GM19023 (cell line): ENCODE data around the gene SH3D19.
"Not testable (repeated sequence)": the region's sequence is repeated elsewhere in the genome, so short reads cannot be mapped to it uniquely, and the experiment has no call there.

Source experiments
- ATAC-seq: cut with Tn5 transposase; IDR thresholded peaks from one replicate; pipeline ENCODE4 v1.9.1; 2021; ENCODE audit warnings: mild to moderate bottlenecking, moderate library complexity; ENCODE audit not compliant: unreplicated experiment

SH3D19 gene

DNA sequence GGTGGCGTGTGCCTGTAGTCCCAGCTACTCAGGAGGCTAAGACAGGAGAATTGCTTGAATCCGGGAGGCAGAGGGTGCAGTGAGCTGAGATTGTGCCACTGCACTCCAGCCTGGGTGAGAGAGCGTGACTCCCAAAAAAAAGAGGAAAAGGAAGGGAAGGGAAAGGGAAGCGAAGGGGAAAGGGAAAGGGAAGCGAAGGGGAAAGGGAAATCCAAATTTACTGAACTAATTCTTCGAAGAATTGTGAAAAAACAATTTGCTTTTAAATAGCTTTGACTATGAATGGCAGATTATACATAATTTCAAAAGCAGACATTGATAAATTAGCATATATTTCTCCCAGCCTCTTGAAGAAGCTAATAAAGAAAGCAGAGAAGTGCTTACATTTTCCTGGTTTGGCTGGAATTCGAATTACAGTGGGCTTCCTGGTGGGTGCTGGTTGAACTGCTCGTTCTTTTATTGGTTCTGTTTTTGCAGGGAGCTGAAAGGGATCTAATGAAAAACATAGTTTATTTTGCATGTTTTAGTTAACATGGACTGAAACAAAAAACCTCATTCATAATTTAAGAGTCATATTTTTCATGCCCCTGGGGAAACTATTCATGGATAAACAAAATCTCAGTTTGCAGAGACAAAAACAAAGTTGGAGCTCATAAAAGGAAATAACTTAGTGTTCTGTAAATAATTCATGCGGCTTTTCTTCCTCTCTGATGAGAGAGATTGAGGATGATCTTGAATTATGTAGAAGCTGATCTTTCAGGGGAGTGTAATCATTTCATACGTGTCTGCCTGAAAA, 160.0 kb downstream of the SH3D19 start:
- ATAC-seq = no peak

DNA sequence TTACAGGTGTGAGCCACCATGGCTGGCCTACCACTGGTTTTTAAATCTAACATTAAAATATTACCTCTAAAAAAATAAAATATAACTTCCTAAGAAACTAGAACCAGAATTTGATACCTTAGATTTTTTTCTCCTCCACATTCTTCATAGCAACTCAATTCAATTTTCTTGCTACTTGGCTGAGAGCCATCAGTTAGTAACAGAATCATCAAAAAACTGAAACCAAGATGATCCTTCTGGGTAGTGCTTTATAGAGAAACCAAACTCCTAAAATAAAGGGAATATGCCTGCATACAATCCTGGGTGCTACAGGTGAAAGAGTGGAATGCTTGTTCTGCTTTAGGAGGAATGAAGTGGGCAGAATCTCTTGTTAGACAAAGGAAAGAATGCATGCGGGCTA, 161.6 kb downstream of the SH3D19 start:
- no peak for ATAC-seq

DNA sequence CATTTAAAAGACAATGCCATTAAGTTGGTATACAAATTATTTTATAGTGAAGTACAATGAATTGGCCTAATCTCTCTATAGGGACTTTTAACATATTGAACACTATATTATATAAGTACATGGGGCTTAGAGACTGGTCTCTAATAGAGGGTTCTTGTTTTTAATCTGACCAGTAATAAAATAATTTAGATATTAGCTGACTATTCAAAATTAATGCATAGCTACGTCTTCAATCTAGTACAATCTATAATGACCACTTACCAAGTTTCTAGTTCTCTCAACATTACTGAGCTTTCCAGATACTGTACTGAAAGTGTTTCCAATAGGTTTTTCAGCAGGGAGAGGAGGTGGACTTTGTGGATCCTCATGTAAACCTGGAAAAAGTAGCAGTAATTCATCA, 166.4 kb downstream of the SH3D19 start:
- ATAC-seq = no peak

DNA sequence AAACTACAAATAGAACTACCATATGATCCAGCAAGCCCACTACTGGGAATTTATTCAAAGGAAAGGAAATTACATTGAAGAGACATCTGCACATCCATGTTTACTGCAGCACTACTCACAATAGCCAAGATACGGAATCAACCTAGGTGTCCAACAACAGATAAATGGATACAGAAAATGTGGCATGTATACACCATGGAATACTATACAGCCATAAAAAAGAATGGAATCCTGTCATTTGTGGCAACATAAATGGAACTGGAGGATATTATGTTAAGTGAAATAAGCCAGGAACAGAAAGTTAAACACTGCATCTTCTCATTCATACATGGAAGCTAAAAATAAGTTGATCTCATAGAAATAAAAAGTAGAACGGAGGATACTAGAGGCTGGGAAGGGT, 167.9 kb downstream of the SH3D19 start:
- ATAC-seq = no peak

DNA sequence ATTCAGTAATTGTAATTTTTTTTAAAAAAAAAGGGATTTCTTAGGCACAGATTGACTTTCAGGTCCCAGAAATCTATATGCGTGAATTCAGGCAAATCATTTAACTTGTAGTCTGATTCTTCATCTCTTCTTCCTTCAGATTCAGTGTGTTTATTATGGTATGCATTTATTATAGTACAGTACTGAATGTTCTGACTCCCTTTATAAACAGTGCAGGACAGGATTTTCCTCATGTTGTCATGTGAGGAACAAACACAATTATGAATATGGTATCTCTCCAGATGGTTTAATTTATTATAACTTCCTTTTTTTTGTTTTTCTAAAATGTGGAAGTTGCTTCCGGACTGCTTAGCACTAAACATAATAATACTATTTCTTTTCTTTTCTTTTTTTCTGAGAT, 171.8 kb downstream of the SH3D19 start:
- ATAC-seq = no peak

DNA sequence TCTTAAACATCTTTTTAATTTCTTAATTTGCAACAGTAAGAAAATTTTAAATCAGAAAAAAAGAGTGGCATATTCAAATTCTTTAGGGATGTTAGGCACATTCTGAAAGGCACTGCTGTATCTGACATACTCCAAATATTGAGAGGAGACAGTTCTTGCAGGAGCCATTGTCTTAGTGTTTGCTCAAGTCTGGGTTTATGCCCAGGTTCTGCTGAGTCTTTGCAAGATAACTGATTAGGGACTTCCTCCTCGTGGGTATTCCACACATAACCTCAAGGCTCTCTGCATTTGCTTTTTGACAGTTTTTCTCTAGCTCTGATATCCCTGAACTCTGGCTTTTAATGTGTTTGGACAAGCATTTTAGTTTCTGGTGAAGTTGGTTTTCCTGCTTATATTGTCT, 173.4 kb downstream of the SH3D19 start:
- no peak for ATAC-seq

DNA sequence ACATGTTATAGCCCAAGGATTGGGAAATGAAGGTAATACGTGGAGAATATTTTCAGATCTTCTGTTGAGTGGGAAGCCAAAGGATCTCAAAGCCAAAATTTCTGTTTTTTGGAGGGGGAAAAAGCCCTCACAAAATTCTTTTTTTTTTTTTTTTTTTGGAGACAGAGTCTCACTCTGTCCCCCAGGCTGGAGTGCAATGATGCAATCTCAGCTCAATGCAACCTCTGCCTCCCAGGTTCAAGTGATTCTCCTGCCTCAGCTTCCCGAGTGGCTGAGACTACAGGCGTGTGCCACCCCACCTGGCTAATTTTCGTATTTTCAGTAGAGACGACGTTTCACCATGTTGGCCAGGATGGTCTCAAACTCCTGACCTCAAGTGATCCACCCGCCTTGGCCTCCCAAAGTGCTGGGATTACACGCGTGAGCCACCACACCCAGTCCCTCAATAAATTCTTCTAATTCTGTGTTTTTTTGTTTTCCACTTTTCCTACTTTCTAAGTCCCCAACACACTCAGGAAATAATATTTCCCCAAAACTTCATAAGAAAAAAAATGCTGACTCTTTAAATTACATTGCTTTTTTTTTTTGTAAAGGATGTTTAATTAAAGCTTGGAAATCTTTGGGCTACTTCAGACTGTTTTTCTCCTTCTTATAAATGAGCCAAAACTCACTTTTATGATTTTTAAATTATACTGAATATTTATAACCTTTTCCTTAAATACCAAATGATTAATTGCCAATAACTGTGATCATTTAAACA, 174.4 kb downstream of the SH3D19 start:
- no peak for ATAC-seq

DNA sequence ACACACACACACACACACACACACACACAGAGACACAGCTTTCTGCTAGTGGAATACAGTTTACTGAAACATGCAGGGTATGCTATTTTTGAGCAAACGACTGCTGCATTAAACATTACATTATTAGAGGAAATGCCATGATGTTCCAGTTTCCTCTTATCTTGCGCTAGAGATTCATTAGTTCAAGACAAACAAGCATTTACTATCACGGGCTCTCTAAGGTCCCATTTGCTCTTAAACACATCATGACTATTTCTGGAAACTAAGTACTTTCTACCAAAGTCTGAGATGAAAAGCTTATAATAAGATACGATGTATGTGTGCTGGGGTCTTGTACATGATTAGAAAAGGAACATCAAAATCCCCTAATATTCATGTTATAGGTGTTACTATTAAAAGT, 177.1 kb downstream of the SH3D19 start:
- no peak for ATAC-seq

DNA sequence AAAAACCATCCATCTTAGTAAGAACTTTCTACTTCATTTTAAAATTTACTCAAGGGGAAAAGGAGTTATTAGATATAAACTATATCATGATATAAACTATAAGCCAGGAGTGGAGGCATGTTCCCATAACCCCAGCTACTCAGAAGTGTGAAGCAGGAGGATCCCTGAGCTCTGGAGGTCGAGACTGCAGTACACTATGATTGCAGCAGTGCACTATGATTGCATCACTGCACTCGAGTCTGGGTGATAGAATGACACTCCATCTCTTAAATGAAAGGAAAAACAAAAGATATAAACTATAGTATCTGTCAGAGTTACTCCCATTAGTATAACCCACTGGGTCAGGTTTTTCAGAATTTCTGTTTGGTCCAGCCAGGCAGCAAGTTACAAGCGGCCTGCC, 178.4 kb downstream of the SH3D19 start:
- ATAC-seq = no peak

DNA sequence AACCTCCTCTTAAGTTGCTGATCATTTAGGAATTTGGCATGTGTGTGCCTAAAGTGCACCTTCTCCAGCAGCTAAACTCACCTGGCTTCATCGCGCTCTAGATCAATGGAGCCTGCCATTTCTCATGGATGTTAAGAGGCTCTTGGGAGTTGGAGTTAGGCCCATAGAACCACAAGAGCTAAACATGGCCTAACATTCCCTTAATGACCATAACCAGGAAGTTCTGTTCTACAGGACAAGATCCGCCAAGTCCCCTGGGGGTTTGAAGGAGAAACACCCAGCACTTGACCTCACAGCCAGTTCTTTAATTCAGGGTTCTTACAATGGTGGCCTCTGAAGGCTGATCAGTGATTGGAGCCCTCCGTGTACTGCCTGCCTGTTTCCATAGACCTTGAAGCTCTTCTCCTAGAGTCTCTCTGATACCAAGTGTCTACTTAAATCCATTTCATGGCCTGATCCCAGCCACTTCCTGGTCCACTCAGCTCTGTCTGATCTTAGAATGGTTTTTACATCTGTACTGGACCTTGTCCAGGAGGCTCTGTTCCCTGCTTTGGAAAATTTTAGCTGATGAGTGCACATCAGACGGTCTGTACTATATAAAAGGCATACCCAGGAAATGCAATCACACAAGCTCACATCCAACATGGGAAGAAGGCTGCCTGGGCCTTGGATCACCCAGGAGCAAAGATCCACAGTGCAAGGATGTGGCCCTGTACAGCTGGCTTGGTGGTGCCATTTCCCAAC, 180.9 kb downstream of the SH3D19 start:
- ATAC-seq = no peak

DNA sequence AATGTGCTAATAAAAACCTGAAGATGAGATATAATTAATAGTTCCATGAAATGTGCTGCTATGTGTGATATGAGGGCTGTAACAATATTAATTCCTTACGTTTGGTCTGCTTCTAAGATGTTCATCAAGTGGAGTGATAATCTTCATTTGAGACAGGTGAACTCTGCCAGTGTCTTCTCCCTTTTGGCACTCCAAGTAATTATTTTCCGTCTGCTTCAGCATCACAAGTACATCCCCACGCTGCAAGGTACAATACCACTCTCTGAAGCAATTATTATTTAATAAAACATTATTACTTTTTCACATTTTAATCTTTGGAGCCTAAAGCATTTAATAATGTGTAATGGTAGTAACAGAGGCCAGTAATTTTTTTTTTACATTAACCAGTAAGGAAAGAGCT, 181.6 kb downstream of the SH3D19 start:
- ATAC-seq = no peak

DNA sequence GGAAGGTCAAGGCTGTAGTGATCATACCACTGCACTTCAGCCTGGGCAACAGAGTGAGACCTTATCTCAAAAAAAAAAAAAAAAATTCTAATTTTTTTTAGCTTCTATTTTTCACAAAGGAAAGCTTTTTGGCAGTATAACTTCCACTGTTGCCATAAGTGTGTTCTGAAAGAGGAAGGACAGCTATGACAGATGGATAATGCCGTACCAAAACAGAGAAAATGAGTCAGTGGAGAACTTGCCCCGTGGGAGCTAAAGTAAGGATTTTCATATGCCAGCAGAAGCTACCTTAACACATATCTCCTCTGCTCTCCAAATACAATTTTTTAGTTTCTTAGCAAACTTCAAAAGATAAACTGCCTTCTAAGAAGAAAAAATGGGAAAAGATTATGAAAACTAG, 182.2 kb downstream of the SH3D19 start:
- no peak for ATAC-seq

DNA sequence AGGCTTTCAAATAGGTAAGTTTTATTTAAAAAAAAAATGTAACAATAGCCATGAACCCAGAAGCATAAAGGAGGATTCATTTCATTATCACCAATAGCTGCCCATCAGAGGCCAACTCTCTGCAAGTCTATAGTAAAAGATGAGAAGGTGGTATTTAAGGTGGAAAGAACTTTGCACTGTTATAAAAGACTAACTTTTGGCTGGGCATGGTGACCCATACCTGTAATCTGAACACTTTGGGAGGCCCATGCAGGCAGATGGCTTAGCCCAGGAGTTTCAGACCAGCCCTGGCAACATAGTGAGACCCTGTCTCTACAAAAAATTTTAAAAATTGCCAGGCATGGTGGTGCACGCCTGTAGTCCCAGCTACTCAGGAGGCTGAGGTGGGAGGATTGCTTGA, 182.6 kb downstream of the SH3D19 start:
- no peak for ATAC-seq

DNA sequence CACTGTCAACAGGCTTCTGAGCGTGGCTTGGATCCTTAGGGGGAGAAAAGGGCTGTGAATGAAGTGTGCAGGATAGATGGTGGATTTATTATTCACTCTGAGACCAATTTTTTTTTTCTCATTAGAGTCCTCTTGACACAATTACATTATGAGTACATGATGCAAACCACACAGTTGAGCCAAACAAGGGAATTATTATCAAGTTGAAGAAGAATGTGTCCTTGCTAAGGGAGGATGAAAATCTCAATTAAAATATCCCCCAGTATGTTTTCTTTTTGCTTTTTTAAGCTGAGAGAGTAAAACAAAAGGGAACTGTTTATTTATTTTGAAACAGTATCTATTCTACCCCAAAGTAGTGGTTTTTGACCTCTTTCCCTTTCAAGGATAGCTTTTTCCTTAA, 185.6 kb downstream of the SH3D19 start:
- no peak for ATAC-seq

DNA sequence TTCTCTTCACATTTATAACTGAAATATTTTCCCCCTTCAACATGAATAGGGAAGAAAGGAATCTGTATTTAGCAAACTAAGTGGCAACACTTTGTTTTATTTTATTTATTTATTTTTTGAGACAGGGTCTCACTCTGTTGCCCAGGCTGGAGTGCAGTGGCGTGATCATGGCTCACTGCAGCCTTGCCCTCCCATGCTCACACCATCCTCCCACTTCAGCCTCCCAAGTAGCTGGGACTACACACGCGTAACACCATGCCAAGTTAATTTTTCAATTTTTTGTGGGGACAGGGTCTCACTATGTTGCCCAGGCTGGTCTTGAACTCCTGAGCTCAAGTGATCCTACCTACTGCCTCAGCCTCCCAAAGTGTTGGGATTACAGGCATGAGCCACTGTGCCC, 189.4 kb downstream of the SH3D19 start:
- ATAC-seq = not testable (repeated sequence)

DNA sequence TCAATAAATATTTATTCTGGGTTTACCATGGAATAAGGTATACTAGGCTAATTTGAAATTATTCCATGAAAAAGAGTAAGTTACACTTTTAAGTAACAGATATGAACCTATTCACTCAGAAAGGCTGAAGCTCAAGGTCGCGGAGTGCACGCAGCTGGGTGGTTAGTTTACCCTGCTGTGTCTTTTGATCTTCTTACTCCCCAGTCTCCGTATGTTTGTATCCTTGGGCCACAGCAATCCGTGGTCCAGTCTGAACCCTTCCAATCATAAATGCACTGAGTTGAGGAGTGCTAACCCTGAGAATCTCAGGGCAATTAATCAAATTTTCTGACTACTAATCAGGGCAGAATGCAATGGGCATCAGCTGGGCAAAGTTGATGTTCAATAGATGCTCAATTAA, 192.1 kb downstream of the SH3D19 start:
- ATAC-seq = no peak

DNA sequence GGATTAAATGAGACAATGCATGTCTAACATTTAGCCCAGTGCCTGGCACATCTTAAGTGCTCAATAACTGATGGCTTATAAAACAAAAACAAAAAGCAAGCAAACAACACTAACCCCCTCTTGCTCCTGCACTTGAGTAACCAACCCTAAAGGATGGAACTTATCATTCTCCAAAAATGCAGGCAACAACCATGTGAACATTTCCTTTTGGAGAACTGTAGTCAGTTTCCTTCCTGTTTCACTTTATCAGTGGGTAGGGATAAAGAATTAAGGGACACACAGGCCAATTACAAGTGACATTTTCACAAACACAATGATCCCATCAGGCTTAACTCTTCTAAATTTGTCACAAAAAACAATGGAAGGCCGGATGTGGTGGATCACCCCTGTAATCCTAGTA, 195.6 kb downstream of the SH3D19 start:
- ATAC-seq = no peak

DNA sequence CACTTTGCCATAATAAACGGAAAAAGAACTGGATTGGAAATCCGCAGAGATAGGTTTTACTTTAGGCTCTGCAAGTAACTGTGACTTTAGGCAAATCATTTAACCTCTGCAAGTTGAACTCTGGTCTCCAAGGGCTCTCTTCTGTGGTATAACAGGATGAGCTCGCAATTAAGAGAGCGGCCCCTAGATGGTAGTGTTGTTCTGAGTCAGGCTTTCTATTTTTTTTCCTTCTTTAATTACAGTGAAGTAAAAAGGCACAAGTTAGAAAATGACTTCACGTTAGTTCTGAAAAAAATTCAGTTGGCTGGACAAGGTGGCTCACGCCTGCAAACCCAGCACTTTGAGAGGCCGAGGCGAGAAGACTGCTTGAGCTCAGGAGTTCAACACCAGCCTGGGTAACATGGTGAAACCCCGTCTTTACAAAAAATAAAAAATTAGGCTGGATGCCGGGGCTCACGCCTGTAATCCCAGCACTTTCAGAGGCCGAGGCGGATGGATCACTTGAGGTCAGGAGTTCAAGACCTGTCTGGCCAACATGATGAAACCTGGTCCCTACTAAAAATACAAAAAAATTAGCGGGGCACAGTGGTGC, 207.9 kb downstream of the SH3D19 start:
- peak; percentile 90 for ATAC-seq

DNA sequence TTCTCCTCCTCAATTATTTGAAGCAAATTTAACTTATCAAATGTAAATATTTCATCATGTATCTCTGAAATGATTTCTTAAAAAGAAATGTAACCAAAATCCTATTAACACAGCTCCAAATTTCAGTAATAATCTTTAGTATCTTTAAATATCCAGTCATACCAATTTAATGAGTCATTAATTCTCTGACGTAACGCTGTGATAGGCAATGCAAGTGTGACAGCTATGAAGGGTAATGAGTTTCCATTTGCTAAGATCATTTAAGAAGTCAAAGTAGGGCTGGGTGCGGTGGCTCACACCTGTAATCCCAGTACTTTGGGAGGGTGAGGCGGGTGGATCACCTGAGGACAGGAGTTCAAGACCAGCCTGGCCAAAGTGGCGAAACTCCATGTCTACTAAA, 210.4 kb downstream of the SH3D19 start:
- no peak for ATAC-seq

DNA sequence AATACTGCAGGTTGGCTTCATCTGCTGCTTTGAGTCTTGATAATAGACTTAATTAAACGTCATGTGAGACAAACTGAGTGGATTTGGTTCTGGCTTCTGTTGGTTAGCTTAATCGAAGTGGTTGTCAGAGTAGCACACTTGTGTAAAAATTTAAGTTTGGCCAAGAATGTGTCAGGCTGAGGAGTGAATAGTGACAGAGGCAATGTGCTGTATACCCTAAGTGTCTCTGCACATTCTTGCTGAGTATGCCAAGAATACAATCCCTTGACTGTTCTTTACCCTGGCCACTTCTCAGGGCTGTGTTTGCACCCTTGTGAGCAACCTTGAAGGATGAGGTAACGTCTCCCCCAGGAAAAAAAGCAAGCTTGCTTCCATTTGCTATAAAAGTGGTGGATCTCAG, 211.1 kb downstream of the SH3D19 start:
- ATAC-seq = no peak

DNA sequence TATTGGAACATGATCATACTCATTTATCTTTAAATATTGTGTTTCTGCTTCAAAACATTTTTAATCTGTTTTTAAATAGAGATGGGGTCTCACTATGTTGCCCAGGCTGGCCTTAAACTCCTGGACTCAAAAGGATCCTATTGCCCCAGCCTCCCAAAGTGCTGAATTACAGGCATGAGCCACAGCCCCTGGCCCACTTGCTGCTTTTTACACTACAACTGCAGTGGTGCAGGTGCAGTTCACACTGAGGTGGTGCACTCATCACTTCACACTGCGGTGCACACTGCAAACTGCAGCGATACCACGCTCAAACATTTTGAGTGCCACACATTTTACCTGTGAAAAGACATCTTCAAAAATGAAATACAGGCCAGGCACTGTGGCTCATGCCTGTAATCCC, 215.2 kb downstream of the SH3D19 start:
- no peak for ATAC-seq
